A549 (cell line): ENCODE measurements around the gene PARD3B. TPM values are rescaled to one million over a fixed set of nuclear protein-coding genes. Genes with fewer than 3 reads are reported as not detected.
A peak's percentile ranks its signal among the peaks of the same experiment; 100 is the strongest.

Experiments used
- ATAC-seq, 2 experiments: fragments of 200-7000 bp in 1 of 2; fragments of >200 bp in 1 of 2; cut with Nextera tagmentation in 1 of 2; cut with Tn5 transposase in 1 of 2; 3 replicates each; pipeline versions ENCODE4 v1.8.0 to v1.9.1; 2018 to 2020; ENCODE audit warnings: mild to moderate bottlenecking in 1 of 2, moderate library complexity in 1 of 2
- CTCF ChIA-PET: fragments of 300-600 bp; sonication (Branson Sonifier 250); formaldehyde crosslinking; extraction: SDS; loops from one replicate; lab custom pipeline; 2021; ENCODE audit warnings: antibody characterized with exemption, inconsistent platforms; lab: Yijun Ruan, JAX
- POLR2A ChIA-PET: fragments of 350-600 bp; formaldehyde crosslinking; extraction: SDS; loops from one replicate; lab custom pipeline; 2021; ENCODE audit warnings: antibody characterized with exemption, inconsistent platforms; lab: Yijun Ruan, JAX
- DNase-seq, 2 experiments: peaks; one replicate each; pipeline versions ENCODE4 v3.0.0 to v3.0.0-alpha.2; 2011 to 2016; ENCODE audit warnings: low read depth in 1 of 2, low spot score in 1 of 2
- FAIRE-seq: peaks from 2 replicates; lab custom pipeline; 2011; peaks lifted over from hg19 to GRCh38; lab: Jason Lieb, UNC
- H3K27ac ChIP-seq, 2 experiments: fragments of >200 bp; sonication (Bioruptor Twin); formaldehyde crosslinking; 3 replicates each; pipeline ENCODE4 v1.5.1; 2016 to 2017
- H3K4me1 ChIP-seq: fragments of >200 bp; sonication (Bioruptor Twin); formaldehyde crosslinking; 3 replicates; pipeline ENCODE4 v1.6.1; 2016
- H3K4me2 ChIP-seq: fragments of >200 bp; sonication (Bioruptor Twin); formaldehyde crosslinking; 3 replicates; pipeline ENCODE4 v1.6.1; 2016
- H3K4me3 ChIP-seq: fragments of >200 bp; sonication (Bioruptor Twin); formaldehyde crosslinking; 3 replicates; pipeline ENCODE4 v1.5.1; 2016
- H3K9me3 ChIP-seq: fragments of >200 bp; sonication (Bioruptor Twin); formaldehyde crosslinking; 3 replicates; pipeline ENCODE4 v1.6.1; 2016
- ATOH8 ChIP-seq: fragments of 250-450 bp; sonication (Bioruptor Pico); IDR thresholded peaks from 2 replicates; pipeline ENCODE4 v1.5.0; 2020; ENCODE audit warnings: low read depth, mild to moderate bottlenecking, moderate library complexity
- BCL3 ChIP-seq: fragments of >200 bp; sonication (Bioruptor Twin); formaldehyde crosslinking; IDR thresholded peaks from 3 replicates; pipeline ENCODE4 v1.6.1; 2016
- CHD4 ChIP-seq: fragments of 200-600 bp; sonication (generic); IDR thresholded peaks from 2 replicates; pipeline ENCODE4 v1.6.1; 2016; ENCODE audit warnings: antibody characterized with exemption, mild to moderate bottlenecking, borderline replicate concordance
- E2F6 ChIP-seq: IDR thresholded peaks from 2 replicates; pipeline ENCODE4 v1.6.1; 2012; ENCODE audit warnings: low read depth, borderline replicate concordance
- EHMT2 ChIP-seq: fragments of 200-600 bp; sonication (generic); IDR thresholded peaks from 2 replicates; pipeline ENCODE4 v1.6.1; 2016; ENCODE audit warnings: antibody characterized with exemption, low read depth, mild to moderate bottlenecking, moderate library complexity
- ELK1 ChIP-seq: fragments of 150-350 bp; IDR thresholded peaks from 2 replicates; pipeline ENCODE4 v1.6.1; 2014; ENCODE audit warnings: low read depth, mild to moderate bottlenecking, low read length
- EP300 ChIP-seq, 2 experiments: fragments of >200 bp; sonication (Bioruptor Twin); formaldehyde crosslinking; IDR thresholded peaks; 2 replicates in 1 of 2; 3 replicates in 1 of 2; pipeline ENCODE4 v1.6.1; 2016 to 2017
- HOXB13 ChIP-seq: fragments of 250-450 bp; sonication (Bioruptor Pico); IDR thresholded peaks from 2 replicates; pipeline ENCODE4 v1.5.0; 2020; ENCODE audit warnings: low read depth, mild to moderate bottlenecking, moderate library complexity
- JUN ChIP-seq, 2 experiments: fragments of >200 bp; sonication (Bioruptor Twin); formaldehyde crosslinking; IDR thresholded peaks; 2 replicates in 1 of 2; 3 replicates in 1 of 2; pipeline ENCODE4 v1.6.1; 2016 to 2017
- KDM1A ChIP-seq: fragments of 200-600 bp; sonication (generic); IDR thresholded peaks from 2 replicates; pipeline ENCODE4 v1.6.1; 2016; ENCODE audit warnings: low read depth, mild to moderate bottlenecking
- MAFK ChIP-seq: fragments of 450-650 bp; IDR thresholded peaks from 2 replicates; pipeline ENCODE4 v1.6.1; 2014; ENCODE audit not compliant: partially characterized antibody
- MAX ChIP-seq: IDR thresholded peaks from 2 replicates; pipeline ENCODE4 v1.6.1; 2012
- MAZ ChIP-seq: fragments of 150-350 bp; IDR thresholded peaks from 2 replicates; pipeline ENCODE4 v1.6.1; 2014; ENCODE audit warnings: antibody characterized with exemption, low read depth, low read length, borderline replicate concordance
- MYC ChIP-seq: IDR thresholded peaks from 2 replicates; pipeline ENCODE4 v1.6.1; 2012; ENCODE audit warnings: mild to moderate bottlenecking, inconsistent platforms, low read length, improper control_type of control experiment, borderline replicate concordance
- NFE2L2 ChIP-seq: fragments of 150-350 bp; conservative IDR thresholded peaks from 2 replicates; pipeline ENCODE4 v1.6.1; 2014; ENCODE audit warnings: low read length
- NPAS2 ChIP-seq: fragments of 250-450 bp; sonication (Bioruptor Pico); IDR thresholded peaks from 2 replicates; pipeline ENCODE4 v1.8.0; 2022; ENCODE audit warnings: mild to moderate bottlenecking, moderate library complexity, borderline replicate concordance
- NR3C1 ChIP-seq: fragments of >200 bp; sonication (Bioruptor Twin); formaldehyde crosslinking; IDR thresholded peaks from 3 replicates; pipeline ENCODE4 v1.6.1; 2017
- POLR2A ChIP-seq: IDR thresholded peaks from 2 replicates; pipeline ENCODE4 v1.6.1; 2012; ENCODE audit warnings: mild to moderate bottlenecking, low read length
- RAD21 ChIP-seq, 2 experiments: fragments of >200 bp in 1 of 2; sonication (Bioruptor Twin) in 1 of 2; formaldehyde crosslinking in 1 of 2; IDR thresholded peaks in 1 of 2; conservative IDR thresholded peaks in 1 of 2; 2 replicates in 1 of 2; 3 replicates in 1 of 2; pipeline ENCODE4 v1.6.1; 2012 to 2018; ENCODE audit warnings: inconsistent platforms in 1 of 2
- REST ChIP-seq: fragments of 200-600 bp; sonication (generic); IDR thresholded peaks from 2 replicates; pipeline ENCODE4 v1.6.1; 2016; ENCODE audit warnings: antibody characterized with exemption, mild to moderate bottlenecking, moderate library complexity
- SMC3 ChIP-seq: fragments of >200 bp; sonication (Bioruptor Twin); formaldehyde crosslinking; IDR thresholded peaks from 3 replicates; pipeline ENCODE4 v1.6.1; 2018; ENCODE audit warnings: inconsistent platforms
- TFCP2L1 ChIP-seq: fragments of 250-450 bp; sonication (Bioruptor Pico); IDR thresholded peaks from 2 replicates; pipeline ENCODE4 v1.5.0; 2021; ENCODE audit warnings: mild to moderate bottlenecking
- USF2 ChIP-seq: fragments of 450-650 bp; IDR thresholded peaks from 2 replicates; pipeline ENCODE4 v1.6.1; 2014; ENCODE audit warnings: antibody characterized with exemption
- ZFP36 ChIP-seq: fragments of 450-650 bp; IDR thresholded peaks from 2 replicates; pipeline ENCODE4 v1.6.1; 2014; ENCODE audit warnings: borderline replicate concordance; ENCODE audit not compliant: partially characterized antibody
- WGBS: methylation state at CpG from one replicate; pipeline ENCODE4 v1.1.6; 2017; ENCODE audit errors: missing lambda C conversion rate; 5-methylcytosine and 5-hydroxymethylcytosine counted together
- polyA plus RNA-seq, 4 experiments: library from polyadenylated mRNA; depleted of rRNA in 3 of 4; stranded (reverse); fragments of >200 nt; fragmentation: RNase III in 1 of 4; extraction: RNeasy Plus Mini Kit Qiagen cat#74134 plus additional on column Dnase treatment in 1 of 4; gene quantifications; 2 replicates in 3 of 4; 3 replicates in 1 of 4; pipeline ENCODE4 v1.2.3, GENCODE V29; 2011 to 2017

The PARD3B gene
- polyA plus RNA-seq, 2 of the 4 experiments (the other 2 are of a cell fraction): 1.2 to 2.4 TPM

GRCh38 chr2:205564346-205565141 is 1019.3 kb downstream of the PARD3B start:
- DNase-seq (peak; percentile 10 to 20), FAIRE-seq (no peak), ATAC-seq (peak; percentile 54 to 76; a peak in 4 of 6 replicates)
- no peaks in the 10 kb centered on the region for H3K4me1 ChIP-seq
- TF ChIP-seq NFE2L2 (no peak), KDM1A (no peak), TFCP2L1 (no peak), SMC3 (no peak), EHMT2 (no peak), JUN (IDR thresholded peaks at IDR 0.05) (no peak), MAZ (no peak), CHD4 (no peak), REST (no peak), MAX (no peak), HOXB13 (CRISPR knock-in tag) (no peak), BCL3 (no peak), NR3C1 (no peak), MAFK (no peak), ELK1 (no peak), RAD21 (conservative IDR thresholded peaks at IDR 0.05 in 1 of 2, IDR thresholded peaks at IDR 0.05 in 1 of 2) (no peak), USF2 (no peak), EP300 (IDR thresholded peaks at IDR 0.05) (no peak), NPAS2 (CRISPR knock-in tag) (no peak), POLR2A (no peak)
- POLR2A ChIA-PET: no interaction called here
- H3K9me3 ChIP-seq: no peaks in the 10 kb centered on the region
- no peak overlapping the region for H3K4me2 ChIP-seq
- CTCF ChIA-PET: no interaction called here
- no peak overlapping the region for H3K27ac ChIP-seq
- H3K4me3 ChIP-seq: no peak overlapping the region
- 52% methylated on average over 10 of the region's 10 CpGs for WGBS

GRCh38 chr2:205565142-205565522 is 1019.9 kb downstream of the PARD3B start:
- POLR2A ChIA-PET: no interaction called here
- no peak for FAIRE-seq
- Histone ChIP-seq H3K4me2 (no peak overlapping the region), H3K4me1 (no peaks in the 10 kb centered on the region), H3K9me3 (no peaks in the 10 kb centered on the region), H3K27ac (no peak overlapping the region), H3K4me3 (no peak overlapping the region)
- 72% methylated on average over 2 of the region's 2 CpGs for WGBS
- TF ChIP-seq KDM1A: no peak
- no peak for TF ChIP-seq MYC
- TF ChIP-seq NPAS2 (CRISPR knock-in tag): no peak
- no peak for TF ChIP-seq ATOH8 (CRISPR knock-in tag)
- no peak for TF ChIP-seq ZFP36
- no peak for TF ChIP-seq E2F6
- CTCF ChIA-PET: interaction anchor here (1.4 kb wide), 1 partner anchor 111 kb away, joined by 5 read pairs; no protein-coding TSS in a partner anchor
- no peak for ATAC-seq
- DNase-seq: no peak
